HepG2 (cell line): ENCODE data around the gene RPS28. TPM values are rescaled to one million over a fixed set of nuclear protein-coding genes. Genes with fewer than 3 reads are reported as not detected.

ENCODE experiments used
- ATAC-seq: fragments of 200-7000 bp; cut with Tn5 transposase; 3 replicates; pipeline ENCODE4 v1.9.1; 2020; ENCODE audit warnings: mild to moderate bottlenecking, moderate library complexity
- BruUV-seq: library from RNA; stranded (reverse); fragments of 400-500 nt; replicated peaks from 2 replicates; lab custom pipeline; 2021; lab: Mats Ljungman, UMichigan
- CTCF ChIA-PET: fragments of 300-600 bp; formaldehyde crosslinking; extraction: SDS; loops from one replicate; lab custom pipeline; 2021; ENCODE audit warnings: low total read pairs, inconsistent platforms, low intra/inter-chr PET ratio; lab: Yijun Ruan, JAX
- POLR2A ChIA-PET: fragments of 350-600 bp; sonication (Branson Sonifier 250); formaldehyde crosslinking; loops from one replicate; lab custom pipeline; 2020; ENCODE audit warnings: antibody characterized with exemption, inconsistent platforms; lab: Yijun Ruan, JAX
- DNase-seq: peaks from one replicate; pipeline ENCODE4 v3.0.0-alpha.2; 2015; ENCODE audit warnings: low spot score
- FAIRE-seq: peaks from 3 replicates; lab custom pipeline; 2011; peaks lifted over from hg19 to GRCh38; lab: Jason Lieb, UNC
- H2AFZ ChIP-seq: one replicate; pipeline ENCODE4 v1.6.1; 2011; ENCODE audit warnings: low read length, inconsistent platforms
- H3K27ac ChIP-seq: fragments of 300-600 bp; 3 replicates; pipeline ENCODE4 v1.8.0; 2011; ENCODE audit warnings: mixed run types, mild to moderate bottlenecking, mixed read lengths, low read length, inconsistent platforms; ENCODE audit not compliant: insufficient read depth; ENCODE audit errors: extremely low read length
- H3K27me3 ChIP-seq, 2 experiments: fragments of 200-600 bp in 1 of 2; 2 replicates in 1 of 2; 3 replicates in 1 of 2; pipeline versions ENCODE4 v1.6.0 to v1.8.0; 2011; ENCODE audit warnings: low read length in 2 of 2, mild to moderate bottlenecking in 2 of 2, moderate library complexity in 2 of 2, inconsistent platforms in 1 of 2; ENCODE audit not compliant: insufficient read depth in 2 of 2, control insufficient read depth in 1 of 2
- H3K36me3 ChIP-seq, 2 experiments: fragments of 200-600 bp in 1 of 2; replicated peaks in 1 of 2; 2 replicates in 1 of 2; 3 replicates in 1 of 2; pipeline versions ENCODE4 v1.5.1 to v1.8.0; 2011; ENCODE audit warnings: low read length in 2 of 2, inconsistent platforms in 1 of 2; ENCODE audit not compliant: insufficient read depth in 2 of 2, control insufficient read depth in 1 of 2
- H3K4me1 ChIP-seq: 2 replicates; pipeline ENCODE4 v1.5.1; 2012; ENCODE audit warnings: low read length, inconsistent platforms; ENCODE audit not compliant: insufficient read depth
- H3K4me2 ChIP-seq: 2 replicates; pipeline ENCODE4 v1.6.0; 2011; ENCODE audit warnings: low read depth, low read length, inconsistent platforms
- H3K4me3 ChIP-seq, 3 experiments: fragments of 200-600 bp in 1 of 3; sonication (generic), shearing (Covaris generic) in 1 of 3; replicated peaks in 1 of 3; 2 replicates each; pipeline ENCODE4 v1.5.1; 2011 to 2016; ENCODE audit warnings: low read length in 3 of 3, inconsistent platforms in 2 of 3, low read depth in 2 of 3, mild to moderate bottlenecking in 2 of 3, control low read depth in 1 of 3, mixed read lengths in 1 of 3; ENCODE audit not compliant: insufficient read depth in 1 of 3
- H3K79me2 ChIP-seq: one replicate; pipeline ENCODE4 v1.6.1; 2011; ENCODE audit warnings: low read length, inconsistent platforms; ENCODE audit not compliant: insufficient read depth
- H3K9ac ChIP-seq: 2 replicates; pipeline ENCODE4 v1.6.0; 2011; ENCODE audit warnings: mild to moderate bottlenecking, low read depth, low read length, inconsistent platforms; ENCODE audit not compliant: insufficient read depth
- H3K9me3 ChIP-seq: 2 replicates; pipeline ENCODE4 v1.5.1; 2012; ENCODE audit warnings: mild to moderate bottlenecking, low read length
- H4K20me1 ChIP-seq: 2 replicates; pipeline ENCODE4 v1.6.0; 2011; ENCODE audit warnings: inconsistent platforms, mild to moderate bottlenecking, low read length, moderate library complexity; ENCODE audit not compliant: insufficient read depth
- EED ChIP-seq: sonication (generic); formaldehyde crosslinking; IDR thresholded peaks from 2 replicates; pipeline ENCODE4 v1.5.0; 2020; ENCODE audit warnings: mild to moderate bottlenecking, missing genetic modification reagents
- MAF1 ChIP-seq: sonication (generic); formaldehyde crosslinking; IDR thresholded peaks from 2 replicates; pipeline ENCODE4 v1.5.0; 2020; ENCODE audit warnings: missing genetic modification reagents, borderline replicate concordance
- NFYC ChIP-seq: IDR thresholded peaks from 2 replicates; pipeline ENCODE4 v1.6.1; 2016; ENCODE audit warnings: missing genetic modification reagents, missing compliant biosample characterization
- SRSF1 ChIP-seq: fragments of 200-400 bp; formaldehyde crosslinking; optimal IDR thresholded peaks from 2 replicates; pipeline ENCODE3; 2017; ENCODE audit warnings: mild to moderate bottlenecking, low read depth, low read length, moderate library complexity
- SRSF9 ChIP-seq: fragments of 200-400 bp; formaldehyde crosslinking; IDR thresholded peaks from 2 replicates; pipeline ENCODE4 v1.6.1; 2018; ENCODE audit warnings: borderline replicate concordance, mild to moderate bottlenecking, low read depth, low read length; ENCODE audit not compliant: insufficient read depth, poor library complexity, severe bottlenecking
- ZNF615 ChIP-seq: sonication (generic); formaldehyde crosslinking; IDR thresholded peaks from 2 replicates; pipeline ENCODE4 v1.5.0; 2020; ENCODE audit warnings: mild to moderate bottlenecking, missing genetic modification reagents, borderline replicate concordance
- ZNF713 ChIP-seq: sonication (generic); formaldehyde crosslinking; IDR thresholded peaks from 2 replicates; pipeline ENCODE4 v1.4.0; 2020; ENCODE audit warnings: mild to moderate bottlenecking, missing genetic modification reagents
- ZNF768 ChIP-seq: sonication (generic); formaldehyde crosslinking; IDR thresholded peaks from 2 replicates; pipeline ENCODE4 v1.4.0; 2020; ENCODE audit warnings: missing genetic modification reagents
- ZNF792 ChIP-seq: IDR thresholded peaks from 2 replicates; pipeline ENCODE4 v1.6.1; 2016
- ZNF839 ChIP-seq: sonication (generic); formaldehyde crosslinking; IDR thresholded peaks from 2 replicates; pipeline ENCODE4 v1.4.0; 2020; ENCODE audit warnings: missing genetic modification reagents, mild to moderate bottlenecking, borderline replicate concordance
- WGBS: methylation state at CpG from one replicate; pipeline ENCODE4 v1.1.6; 2017; ENCODE audit warnings: low lambda C conversion rate; 5-methylcytosine and 5-hydroxymethylcytosine counted together
- in situ Hi-C: cut with HindIII; loops from 2 replicates; pipeline ENCODE4 v1.10.0; 2017; ENCODE audit warnings: low pct_unique_long_range_greater_than_20kb; ENCODE audit not compliant: extremely low pct_ligation_motif_present
- intact Hi-C: fragments of 100-400 bp; cut with micrococcal nuclease; formaldehyde crosslinking; loops from one replicate; pipeline ENCODE4 v1.10.0; 2022; ENCODE audit not compliant: unreplicated experiment
- polyA plus RNA-seq, 8 experiments: library from polyadenylated mRNA; depleted of rRNA in 3 of 8; stranded (reverse) in 7 of 8; unstranded in 1 of 8; fragments of >200 nt; fragmentation: Illumina TruSeq in 4 of 8; extraction: Trizol in 4 of 8; gene quantifications; 2 replicates each; pipeline versions ENCODE4 v1.2.1 to v1.2.3, GENCODE V29; 2011 to 2016; ENCODE audit warnings: low read depth in 4 of 8, missing spikeins in 1 of 8, mixed read lengths in 1 of 8; ENCODE audit not compliant: insufficient read depth in 1 of 8
- total RNA-seq, 5 experiments: library from RNA; depleted of rRNA; stranded (reverse); fragments of >200 nt; fragmentation: Illumina TruSeq; extraction: Trizol; gene quantifications; 2 replicates each; pipeline ENCODE4 v1.2.3, GENCODE V29; 2016; ENCODE audit warnings: low read depth in 1 of 5
- TF ChIP-seq, protein P1 (sequence below): sonication (generic); formaldehyde crosslinking; IDR thresholded peaks from 2 replicates; pipeline ENCODE4 v1.4.0; 2020; ENCODE audit warnings: missing genetic modification reagents
- TF ChIP-seq, protein P2 (sequence below): sonication (generic); formaldehyde crosslinking; IDR thresholded peaks from 2 replicates; pipeline ENCODE4 v1.4.0; 2020; ENCODE audit warnings: missing genetic modification reagents

RPS28 gene
- total and polyA plus RNA-seq, 2 of the 13 experiments (the other 11 are each of a cell fraction or from before 2014, with no cell fraction given): 281 to 545 TPM

DNA sequence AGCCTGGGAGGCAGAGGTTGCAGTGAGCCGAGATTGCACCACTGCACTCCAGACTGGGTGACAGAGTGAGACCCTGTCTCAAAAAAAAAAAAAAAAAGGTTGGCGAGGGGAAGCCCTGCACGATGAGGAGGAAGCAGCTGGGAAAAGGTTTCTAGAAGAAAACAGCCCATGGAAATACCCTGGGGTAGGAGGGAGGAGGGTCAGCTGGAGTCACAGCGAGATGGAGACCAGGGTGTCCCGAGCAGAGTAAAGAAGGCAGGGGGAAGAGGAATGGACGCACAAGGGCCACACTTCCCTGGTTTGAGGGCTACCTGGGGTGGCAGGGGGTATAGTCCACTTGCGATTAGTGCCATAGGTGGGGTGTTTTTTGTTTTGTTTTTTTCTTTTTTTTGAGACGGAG is 15.4 kb downstream of the RPS28 start:
- H3K27me3 ChIP-seq: peaks cover 9 to 44% of the 10 kb centered on the region in 2 experiments
- POLR2A ChIA-PET: interaction anchor here (0.9 kb wide), 1 partner anchor 87 kb away, joined by 3 read pairs; no protein-coding TSS in a partner anchor
- ATAC-seq (no peak), DNase-seq (no peak), FAIRE-seq (no peak)
- BruUV-seq: no TSS peak
- no peak overlapping the region for H3K27ac ChIP-seq
- no peaks in the 10 kb centered on the region for H3K79me2 ChIP-seq
- no peak for TF ChIP-seq EED
- CTCF ChIA-PET: no interaction called here
- H3K4me3 ChIP-seq: no peak overlapping the region
- no peak overlapping the region for H3K9ac ChIP-seq
- peaks cover 63% of the 10 kb centered on the region for H3K4me1 ChIP-seq
- WGBS: 31% methylated on average over 8 of the region's 8 CpGs
- H2AFZ ChIP-seq: no peak overlapping the region
- in situ Hi-C loops (no loop called here), intact Hi-C loops (no loop called here)
- no peaks in the 10 kb centered on the region for H3K36me3 ChIP-seq
- H4K20me1 ChIP-seq: no peaks in the 10 kb centered on the region
- no peaks in the 10 kb centered on the region for H3K9me3 ChIP-seq
- no peak overlapping the region for H3K4me2 ChIP-seq

DNA sequence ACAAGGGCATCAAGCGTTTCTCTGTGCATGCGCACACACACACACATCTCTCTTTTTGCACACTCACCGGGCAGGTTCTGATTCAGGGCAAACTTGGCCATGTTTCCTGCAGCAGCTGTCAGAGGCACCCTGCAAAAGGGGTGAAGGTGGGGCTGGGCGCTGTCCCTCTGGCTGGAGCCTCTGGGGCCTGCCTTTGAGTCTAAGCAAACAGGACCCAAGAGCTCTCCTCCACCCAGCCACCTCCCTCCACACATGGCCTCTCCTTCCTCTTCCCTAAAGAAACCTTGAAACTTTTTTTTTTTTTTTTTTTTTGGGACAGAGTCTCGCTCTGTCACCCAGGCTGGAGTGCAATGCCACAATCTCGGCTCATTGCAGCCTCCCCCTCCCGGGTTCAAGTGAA is 16.4 kb downstream of the RPS28 start:
- Histone ChIP-seq H3K79me2 (no peaks in the 10 kb centered on the region), H3K9ac (no peak overlapping the region), H3K27me3 (peaks cover 9 to 48% of the 10 kb centered on the region in 2 experiments), H3K9me3 (no peaks in the 10 kb centered on the region), H3K36me3 (no peaks in the 10 kb centered on the region), H2AFZ (no peak overlapping the region), H3K4me3 (no peak overlapping the region), H3K4me2 (no peak overlapping the region), H3K27ac (no peak overlapping the region), H3K4me1 (peaks cover 72% of the 10 kb centered on the region), H4K20me1 (no peaks in the 10 kb centered on the region)
- no peak for DNase-seq
- POLR2A ChIA-PET: interaction anchor here (0.7 kb wide), 1 partner anchor 27 kb away, joined by 6 read pairs; no protein-coding TSS in a partner anchor
- no peak for ATAC-seq
- in situ Hi-C loops (no loop called here), intact Hi-C loops (no loop called here)
- 18% methylated on average over 4 of the region's 7 CpGs for WGBS
- CTCF ChIA-PET: no interaction called here
- no TSS peak for BruUV-seq
- no peak for FAIRE-seq
- TF ChIP-seq, protein P1, sequence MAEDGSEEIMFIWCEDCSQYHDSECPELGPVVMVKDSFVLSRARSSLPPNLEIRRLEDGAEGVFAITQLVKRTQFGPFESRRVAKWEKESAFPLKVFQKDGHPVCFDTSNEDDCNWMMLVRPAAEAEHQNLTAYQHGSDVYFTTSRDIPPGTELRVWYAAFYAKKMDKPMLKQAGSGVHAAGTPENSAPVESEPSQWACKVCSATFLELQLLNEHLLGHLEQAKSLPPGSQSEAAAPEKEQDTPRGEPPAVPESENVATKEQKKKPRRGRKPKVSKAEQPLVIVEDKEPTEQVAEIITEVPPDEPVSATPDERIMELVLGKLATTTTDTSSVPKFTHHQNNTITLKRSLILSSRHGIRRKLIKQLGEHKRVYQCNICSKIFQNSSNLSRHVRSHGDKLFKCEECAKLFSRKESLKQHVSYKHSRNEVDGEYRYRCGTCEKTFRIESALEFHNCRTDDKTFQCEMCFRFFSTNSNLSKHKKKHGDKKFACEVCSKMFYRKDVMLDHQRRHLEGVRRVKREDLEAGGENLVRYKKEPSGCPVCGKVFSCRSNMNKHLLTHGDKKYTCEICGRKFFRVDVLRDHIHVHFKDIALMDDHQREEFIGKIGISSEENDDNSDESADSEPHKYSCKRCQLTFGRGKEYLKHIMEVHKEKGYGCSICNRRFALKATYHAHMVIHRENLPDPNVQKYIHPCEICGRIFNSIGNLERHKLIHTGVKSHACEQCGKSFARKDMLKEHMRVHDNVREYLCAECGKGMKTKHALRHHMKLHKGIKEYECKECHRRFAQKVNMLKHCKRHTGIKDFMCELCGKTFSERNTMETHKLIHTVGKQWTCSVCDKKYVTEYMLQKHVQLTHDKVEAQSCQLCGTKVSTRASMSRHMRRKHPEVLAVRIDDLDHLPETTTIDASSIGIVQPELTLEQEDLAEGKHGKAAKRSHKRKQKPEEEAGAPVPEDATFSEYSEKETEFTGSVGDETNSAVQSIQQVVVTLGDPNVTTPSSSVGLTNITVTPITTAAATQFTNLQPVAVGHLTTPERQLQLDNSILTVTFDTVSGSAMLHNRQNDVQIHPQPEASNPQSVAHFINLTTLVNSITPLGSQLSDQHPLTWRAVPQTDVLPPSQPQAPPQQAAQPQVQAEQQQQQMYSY (CRISPR knock-in tag): no peak
- TF ChIP-seq ZNF713 (CRISPR knock-in tag) (no peak), ZNF615 (CRISPR knock-in tag) (no peak), SRSF1 (no peak), ZNF768 (no peak), MAF1 (CRISPR knock-in tag) (no peak), SRSF9 (no peak), ZNF839 (CRISPR knock-in tag) (no peak), ZNF792 (CRISPR knock-in tag) (no peak), NFYC (CRISPR knock-in tag) (no peak)
- TF ChIP-seq, protein P2, sequence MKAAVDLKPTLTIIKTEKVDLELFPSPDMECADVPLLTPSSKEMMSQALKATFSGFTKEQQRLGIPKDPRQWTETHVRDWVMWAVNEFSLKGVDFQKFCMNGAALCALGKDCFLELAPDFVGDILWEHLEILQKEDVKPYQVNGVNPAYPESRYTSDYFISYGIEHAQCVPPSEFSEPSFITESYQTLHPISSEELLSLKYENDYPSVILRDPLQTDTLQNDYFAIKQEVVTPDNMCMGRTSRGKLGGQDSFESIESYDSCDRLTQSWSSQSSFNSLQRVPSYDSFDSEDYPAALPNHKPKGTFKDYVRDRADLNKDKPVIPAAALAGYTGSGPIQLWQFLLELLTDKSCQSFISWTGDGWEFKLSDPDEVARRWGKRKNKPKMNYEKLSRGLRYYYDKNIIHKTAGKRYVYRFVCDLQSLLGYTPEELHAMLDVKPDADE (CRISPR knock-in tag): no peak
